Measurements from ENCODE around the gene NOC4L.
"Not testable (repeated sequence)": the region's sequence is repeated elsewhere in the genome, so short reads cannot be mapped to it uniquely, and the experiment has no call there.

Gene NOC4L

DNA sequence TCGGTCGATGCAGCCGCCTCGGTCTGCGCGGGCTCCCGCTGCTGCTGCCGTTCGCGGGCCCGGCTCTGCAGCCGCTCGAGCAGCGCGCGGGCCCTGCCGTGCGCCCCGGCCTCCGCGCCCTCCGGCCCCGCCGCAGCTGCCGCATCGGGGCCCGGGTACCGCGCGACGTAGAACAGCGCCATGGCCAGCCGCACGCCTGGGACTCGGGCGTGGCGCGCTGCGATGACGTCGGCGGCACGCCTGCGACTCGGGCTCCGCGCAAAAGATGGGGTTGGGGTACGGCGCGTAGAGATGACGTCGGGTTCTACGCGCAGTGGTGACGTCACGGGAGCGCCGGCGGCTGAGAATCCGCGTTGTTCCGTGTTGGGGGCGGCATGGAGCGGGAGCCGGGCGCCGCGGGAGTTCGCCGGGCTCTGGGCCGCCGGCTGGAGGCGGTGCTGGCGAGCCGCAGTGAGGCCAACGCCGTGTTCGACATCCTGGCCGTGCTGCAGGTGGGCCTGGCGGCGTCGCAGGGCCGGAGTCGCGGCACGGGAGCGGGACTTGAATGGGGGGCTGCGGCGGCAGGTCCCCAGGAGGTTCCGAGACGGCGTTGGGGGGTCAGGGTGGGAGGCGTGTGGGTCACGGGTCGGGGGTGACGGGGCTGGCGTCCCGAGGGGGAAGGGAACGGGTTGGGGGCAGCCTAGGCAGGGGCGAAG lies at the start of gene NOC4L, which contains the start of gene DDX51:
NOC4L (plus strand) TSS at position 343 of the 695 bp plus-strand sequence; CDS start at position 375, 32 bp downstream.
DDX51 (minus strand) TSS at position 205 of the 695 bp plus-strand sequence; CDS start at position 182, 23 bp downstream.
- DNase-seq = peak; percentile 41

DNA sequence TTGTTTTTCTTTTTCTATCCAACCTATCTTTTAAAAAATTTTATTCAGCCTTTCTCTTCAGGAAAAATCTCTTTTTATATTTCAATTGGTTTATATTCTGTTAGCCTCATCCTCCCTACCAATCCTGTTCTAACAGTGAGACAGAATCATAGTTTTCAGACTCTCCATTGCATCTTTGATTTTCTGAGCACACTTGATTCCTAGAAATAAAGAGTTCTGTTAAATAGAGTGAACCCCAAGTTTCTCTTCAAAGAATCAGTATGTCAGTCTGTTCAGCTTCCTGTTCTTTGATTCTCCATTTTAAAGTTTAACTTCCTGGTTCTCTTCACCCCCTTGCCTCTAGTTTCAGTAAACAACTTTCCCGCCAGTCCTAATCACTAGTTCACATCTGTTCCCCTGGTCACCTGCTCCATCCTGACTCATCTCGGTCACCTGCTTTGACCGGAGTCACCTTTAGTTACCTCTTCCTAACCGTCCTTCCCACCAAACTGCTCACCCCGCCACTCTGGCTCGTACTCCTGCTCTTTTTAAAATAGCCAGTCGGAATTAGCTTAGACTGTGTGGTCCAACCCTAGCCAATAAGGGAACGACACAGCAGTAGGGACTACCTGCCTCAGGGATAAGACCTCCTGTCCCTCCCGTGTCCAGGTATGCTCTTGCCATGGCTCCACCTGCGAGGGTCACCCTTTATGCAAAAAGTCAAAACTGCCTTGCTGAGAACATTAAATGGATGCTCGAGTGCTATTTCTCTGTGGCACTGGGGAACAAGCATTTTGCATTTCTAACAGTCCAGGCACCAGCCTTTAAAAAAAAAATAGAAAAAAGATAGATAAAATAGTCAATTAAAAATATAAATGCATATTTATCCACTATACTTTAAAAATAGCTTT lies 48.5 kb upstream of the NOC4L start:
- no peak for DNase-seq

DNA sequence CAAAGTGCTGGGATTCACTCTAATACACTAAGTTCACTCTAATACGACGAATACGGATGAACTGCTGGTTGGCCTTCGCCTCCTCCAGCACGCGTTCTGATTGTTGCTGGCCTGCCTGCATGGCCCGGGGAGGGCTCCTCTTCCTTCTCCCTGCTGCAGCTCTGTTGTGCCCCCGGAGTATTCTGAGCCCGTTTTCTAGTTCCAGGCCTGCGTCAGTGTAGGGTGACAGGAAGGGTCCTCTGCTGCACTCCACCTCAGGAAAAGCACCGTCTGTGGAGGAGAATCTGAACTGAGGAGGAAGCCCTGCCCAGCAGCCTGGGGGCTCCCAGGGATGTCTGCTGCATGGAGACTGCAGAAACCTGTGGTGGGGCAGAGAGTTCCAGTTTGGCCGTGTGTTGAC lies 44.5 kb upstream of the NOC4L start:
- no peak for DNase-seq

DNA sequence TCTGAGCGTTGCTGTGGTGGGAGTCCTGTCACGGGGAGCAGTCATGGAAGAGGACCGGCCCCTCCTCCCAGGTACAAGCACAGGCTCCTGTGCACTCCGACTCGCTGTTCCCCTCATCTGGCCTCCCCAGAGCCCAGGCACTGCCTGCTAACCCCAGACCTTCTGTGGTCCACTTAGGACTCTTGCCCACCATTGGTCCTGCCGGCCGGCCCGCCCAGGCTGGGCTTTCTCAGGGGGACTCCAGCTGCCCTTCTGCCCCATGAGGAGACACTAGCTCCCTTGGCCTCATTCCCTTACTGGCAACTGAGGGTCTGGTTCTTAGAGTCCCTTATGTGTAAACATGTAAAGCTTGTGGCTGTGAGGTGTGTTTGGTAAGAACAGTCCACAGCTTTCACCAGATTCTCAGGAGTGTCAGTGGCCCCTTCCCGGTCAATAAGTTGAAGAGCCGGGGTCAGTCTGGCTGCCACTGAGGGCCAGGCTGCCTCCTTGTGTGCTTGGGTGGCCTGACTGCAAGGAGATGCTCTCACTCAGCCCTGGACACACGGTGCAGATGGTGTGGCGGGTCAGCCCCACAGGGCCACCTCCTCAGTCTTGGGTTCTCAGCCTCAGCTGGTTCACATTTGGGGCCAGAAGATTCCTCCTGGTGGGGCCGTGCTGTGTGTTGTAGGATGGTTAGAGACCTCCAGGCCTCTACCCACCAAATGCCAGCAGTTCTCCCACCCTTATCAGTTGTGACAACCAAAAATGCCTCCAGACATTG lies 43.8 kb upstream of the NOC4L start:
- DNase-seq = no peak

DNA sequence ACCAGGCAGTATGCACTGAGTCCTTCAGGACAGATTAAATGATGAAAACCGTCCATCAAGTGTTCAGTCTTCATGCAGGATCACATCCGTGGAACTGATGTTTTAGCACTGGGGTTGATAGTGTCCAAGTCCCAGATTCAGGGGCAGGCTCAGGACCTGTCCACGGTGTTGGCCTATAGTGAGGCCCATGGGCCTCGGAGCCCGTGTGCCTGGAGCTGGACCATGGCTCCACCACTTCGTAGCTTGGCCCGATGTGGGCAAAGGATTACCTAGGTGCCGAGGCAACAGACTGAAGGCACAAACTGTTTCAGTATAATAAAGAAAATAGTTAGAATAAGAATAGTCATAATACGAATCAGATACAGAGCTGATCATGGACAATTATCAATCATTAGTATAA lies 42.0 kb upstream of the NOC4L start:
- DNase-seq = no peak

DNA sequence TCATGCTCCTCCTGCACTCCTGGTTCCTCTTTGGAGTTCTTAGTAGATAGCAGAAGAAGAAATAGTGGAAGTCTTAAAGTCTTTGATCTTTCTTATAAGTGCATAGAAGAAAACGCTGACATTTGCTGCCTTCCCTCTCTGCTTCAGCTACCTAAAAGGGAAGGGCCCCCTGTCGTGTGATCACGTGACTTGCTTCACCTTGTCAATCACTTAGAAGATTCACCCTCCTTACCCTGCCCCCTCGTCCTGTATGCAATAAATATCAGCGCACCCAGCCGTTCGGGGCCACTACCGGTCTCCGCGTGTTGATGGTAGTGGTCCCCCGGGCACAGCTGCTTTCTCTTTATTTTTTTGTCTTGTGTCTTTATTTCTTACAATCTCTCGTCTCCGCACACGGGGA lies 41.2 kb upstream of the NOC4L start:
- DNase-seq = not testable (repeated sequence)

DNA sequence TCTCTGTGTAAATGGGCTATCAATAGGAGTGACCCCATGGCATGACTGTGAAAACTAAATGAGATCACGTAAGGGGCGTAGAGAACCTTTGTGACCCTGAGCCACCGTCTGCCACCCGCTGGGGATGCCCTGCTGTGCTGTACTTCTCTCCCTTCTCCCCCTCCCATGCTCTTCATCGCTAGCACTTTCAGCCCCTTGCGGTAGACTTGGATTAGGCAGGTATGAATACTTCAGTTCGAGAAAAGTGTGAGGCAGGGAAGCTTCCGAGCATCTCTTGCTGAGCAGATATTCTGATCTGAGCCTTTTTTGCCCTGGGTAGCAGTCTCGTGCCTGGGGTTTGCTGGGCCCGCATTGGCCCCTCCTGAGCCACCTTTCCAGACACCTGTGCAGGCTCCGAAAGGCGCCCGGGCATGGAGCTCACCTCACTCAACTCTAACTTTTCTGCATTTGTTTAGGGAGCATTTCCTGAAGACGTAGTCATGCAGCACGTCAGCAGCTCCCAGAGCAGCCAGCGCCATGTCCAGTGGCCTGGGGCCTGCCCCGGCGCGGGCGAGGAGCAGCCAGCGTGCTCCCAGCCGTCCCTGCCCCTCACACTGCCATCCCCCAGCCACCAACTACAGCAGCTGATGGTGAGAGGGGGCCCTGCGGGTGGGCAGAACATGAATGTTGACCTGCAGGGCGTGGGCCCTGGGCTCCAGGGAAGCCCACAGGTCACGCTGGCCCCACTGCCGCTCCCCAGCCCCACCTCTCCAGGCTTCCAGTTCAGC lies 40.5 kb upstream of the NOC4L start:
- DNase-seq = no peak

DNA sequence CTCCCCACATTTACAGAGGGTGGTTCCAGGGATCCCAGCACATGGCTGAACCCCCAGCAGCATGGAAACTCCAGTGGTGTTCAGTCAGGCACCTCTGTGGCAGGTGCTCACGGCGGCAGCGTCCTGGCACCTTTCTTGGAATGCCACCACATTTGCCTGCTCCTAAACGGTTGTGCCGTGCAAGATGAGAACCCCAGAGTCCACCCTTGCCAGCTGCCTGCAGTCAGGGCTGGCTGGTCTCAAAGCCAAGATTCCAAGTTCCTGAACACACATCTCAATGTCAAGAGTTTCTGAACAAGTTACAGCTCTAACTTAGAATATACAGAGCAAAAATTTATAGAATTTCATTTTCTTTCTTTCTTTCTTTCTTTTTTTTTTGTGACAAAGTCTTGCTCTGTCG lies 38.8 kb upstream of the NOC4L start:
- DNase-seq = no peak

DNA sequence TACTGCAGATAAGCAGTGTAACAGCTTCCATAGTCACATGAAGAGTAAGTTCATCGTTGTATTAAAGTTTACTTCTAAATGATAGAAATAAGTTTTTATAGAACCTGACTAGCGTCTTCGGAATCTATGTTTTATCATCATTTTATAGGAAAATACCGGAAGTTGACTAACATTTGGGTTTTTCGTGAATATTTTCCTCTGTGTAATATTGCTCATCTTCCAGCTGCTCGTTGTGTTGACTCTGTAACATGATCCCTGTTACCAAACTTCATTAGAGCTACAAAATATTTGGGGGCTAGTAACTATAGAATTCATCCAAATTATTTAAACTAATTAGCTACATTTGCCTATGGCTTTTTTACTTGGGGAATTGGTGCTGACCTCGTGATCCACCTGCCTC lies 37.3 kb upstream of the NOC4L start:
- no peak for DNase-seq

DNA sequence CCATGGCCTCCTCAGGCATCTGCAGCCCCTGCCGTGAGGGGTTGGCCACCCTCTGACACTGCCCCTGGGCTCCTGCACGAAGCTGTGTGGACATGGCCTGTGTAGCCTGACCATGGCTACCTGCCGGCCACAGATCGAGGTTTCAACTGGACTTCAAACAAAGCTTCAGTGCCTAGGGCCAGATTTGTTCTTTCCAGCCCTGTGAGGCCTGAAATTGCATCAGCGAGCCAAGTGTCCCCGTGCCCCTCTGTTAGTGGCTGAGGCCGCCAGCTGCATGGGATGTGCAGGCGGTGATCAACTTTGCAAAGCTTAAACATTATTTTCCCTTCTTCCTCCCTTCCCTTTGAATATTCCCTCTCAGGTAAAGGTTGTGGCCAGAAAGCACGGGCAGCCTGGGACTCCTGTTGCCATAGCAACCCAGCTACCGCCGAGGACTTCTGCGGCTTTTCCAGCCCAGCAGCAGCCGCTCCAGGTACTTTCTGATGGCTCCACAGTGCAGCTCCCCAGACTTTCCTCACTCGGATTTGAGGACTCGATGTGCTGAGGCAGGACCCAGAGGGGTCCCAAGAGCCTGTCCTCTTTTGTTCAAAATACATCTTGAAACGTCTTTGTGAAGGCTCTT lies 35.9 kb upstream of the NOC4L start:
- DNase-seq = no peak

DNA sequence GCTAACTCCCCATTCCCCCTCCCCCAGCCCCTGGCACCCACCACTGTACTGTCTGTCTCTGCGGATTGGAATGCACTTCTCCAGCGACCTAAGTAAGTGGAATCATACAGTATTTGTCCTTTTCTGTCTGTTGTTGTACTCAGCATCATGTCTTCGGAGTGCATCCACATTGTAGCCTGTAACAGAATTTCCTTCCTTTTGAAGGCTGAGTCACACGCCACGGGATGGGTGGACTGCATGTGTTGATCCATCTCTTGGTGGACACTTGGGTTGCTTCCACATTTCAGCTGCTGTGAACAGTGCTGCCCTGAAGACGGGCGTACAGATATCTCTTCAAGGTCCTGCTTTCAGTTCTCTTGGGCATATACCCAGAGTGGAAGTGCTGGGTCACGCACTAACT lies 34.5 kb upstream of the NOC4L start:
- DNase-seq = no peak

DNA sequence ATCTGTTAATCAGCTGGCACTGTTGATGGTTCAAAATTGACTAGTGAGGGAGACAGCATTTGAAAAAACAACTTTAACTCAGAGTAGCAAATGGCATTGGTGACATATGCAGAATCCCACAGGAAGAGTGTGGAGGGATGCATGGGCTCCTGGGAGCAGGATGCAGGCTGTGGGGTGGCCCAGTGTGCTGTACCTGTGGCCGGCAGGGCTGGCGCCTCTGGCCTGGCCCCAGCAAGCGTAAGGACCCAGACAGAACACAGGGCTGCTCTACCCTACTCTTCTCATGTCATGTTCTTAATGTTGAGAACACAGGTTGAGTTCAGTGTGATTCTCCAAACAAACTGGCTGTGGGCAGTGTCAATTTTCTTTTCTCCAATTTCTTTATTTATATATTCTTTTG lies 33.6 kb upstream of the NOC4L start:
- DNase-seq = no peak

DNA sequence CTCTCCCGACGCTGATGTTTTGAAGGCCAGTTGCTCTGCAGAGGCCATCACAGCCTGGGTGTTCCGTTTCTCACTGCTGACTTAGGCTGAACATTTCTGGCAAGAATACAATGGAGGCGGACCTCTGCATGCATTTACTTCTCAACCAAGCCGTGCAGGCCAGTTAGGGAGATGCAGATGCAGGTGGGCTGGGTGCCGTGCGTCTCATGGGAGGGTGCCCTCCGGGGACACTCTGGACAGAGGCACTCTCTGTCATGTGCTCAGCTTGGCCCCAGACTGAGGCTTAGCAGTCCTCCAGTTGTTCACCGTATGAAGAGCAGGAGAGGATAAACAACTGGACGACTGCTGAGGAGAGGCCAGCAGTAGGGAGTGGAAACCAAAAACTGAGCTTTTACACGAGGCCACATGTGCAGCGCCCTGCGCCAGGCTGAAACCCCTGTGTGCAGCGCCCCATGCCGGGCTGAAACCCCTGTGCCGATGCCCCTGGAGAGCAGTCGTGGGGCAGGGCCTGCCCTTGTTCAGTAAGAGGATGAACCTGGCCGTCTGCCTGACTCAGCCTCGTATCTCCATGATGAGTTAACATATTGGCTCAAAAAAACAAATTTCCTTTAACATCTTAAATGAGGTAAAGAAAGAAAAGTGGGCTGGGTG lies 32.5 kb upstream of the NOC4L start:
- DNase-seq = no peak

DNA sequence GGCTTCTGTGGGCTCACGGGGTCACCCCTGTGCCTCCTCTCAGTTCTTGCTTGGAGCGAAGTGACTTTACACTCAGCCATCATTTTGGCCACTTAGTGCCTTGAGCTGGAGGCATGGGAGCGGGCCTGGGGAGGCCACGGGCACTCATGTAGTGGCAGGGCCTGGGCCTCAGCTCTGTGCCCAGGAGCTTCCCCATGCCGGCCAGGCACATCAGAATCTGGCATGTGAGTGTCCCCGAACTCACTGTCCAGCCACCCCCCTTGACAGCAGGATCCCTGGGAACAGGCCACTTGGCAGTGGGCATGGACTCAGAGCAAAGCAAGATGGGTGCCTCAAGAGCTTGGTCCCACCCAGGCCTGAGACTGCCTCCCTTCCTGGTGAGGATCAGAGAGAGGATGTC lies 29.6 kb upstream of the NOC4L start:
- no peak for DNase-seq

DNA sequence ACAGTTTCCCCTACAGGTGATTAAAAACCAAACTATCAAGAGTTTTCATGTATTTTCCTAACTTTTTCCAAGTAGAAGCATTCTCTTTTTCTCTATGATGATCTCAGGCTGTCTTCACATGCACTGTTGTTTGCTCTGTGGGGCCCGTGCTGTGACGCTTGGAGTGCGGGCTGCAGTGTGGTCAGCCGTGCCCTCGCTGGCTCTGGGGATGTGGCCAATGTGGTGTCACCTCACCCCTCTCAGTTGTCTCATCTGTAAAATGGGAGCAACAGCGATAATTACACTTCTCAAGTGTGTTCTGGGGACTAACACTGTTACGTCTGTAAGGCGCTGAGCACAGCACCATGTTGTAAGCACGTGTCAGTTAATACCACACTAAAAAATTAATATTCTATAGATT lies 28.8 kb upstream of the NOC4L start:
- DNase-seq = no peak

DNA sequence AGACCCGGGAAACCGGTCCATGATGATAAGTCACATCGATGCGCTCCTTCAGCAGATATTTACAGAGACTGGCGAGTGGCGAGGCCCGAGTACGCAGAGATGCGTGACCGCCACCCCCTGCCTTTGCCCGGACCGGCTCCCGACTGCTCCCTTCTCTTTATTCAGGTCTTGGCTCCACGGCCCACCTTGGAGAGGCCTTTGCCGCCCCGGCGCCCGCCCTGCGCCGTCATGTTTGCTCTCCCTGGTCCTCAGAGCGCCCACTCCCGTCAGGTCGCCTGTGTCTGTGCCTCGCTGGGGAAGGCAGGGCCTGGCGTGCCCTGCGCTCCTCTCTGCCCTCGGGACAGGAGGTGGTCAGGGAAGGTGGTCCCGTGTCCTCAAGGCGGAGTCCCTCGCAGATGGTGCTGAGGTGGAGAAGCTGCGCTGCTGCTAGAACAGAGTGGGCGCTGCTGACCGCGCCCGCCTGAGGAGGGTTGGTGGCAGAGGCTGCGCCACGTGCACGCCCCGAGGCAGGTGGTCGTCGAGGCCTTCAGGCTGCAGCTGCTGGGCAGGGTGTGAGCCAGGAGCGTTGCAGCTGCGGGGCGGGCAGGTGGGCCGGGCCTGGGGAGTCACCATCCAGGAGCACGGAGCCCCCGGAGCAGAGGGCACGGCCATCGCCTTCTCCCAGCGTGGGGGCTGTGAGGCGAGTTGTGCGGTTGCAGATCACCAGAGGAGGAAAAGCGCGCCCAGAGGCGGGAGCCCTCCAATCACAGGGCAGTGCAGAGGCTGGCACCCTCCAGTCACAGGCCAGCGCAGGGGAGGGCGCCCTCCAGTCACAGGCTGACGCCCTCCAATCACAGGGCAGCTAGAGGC lies 27.3 kb upstream of the NOC4L start:
- DNase-seq = no peak

DNA sequence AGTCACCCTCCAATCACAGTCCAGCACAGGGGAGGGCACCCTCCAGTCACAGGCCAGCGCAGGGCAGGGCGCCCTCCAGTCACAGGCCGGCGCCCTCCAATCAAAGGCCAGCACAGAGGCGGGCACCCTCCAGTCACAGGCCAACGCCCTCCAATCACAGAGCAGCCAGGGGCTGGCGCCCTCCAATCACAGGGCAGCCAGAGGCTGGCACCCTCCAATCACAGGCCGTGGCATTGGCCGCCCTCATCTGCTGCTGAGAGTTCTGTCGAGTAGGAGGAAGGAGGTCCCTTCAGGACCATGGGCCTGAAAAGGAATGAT lies 26.7 kb upstream of the NOC4L start:
- no peak for DNase-seq

DNA sequence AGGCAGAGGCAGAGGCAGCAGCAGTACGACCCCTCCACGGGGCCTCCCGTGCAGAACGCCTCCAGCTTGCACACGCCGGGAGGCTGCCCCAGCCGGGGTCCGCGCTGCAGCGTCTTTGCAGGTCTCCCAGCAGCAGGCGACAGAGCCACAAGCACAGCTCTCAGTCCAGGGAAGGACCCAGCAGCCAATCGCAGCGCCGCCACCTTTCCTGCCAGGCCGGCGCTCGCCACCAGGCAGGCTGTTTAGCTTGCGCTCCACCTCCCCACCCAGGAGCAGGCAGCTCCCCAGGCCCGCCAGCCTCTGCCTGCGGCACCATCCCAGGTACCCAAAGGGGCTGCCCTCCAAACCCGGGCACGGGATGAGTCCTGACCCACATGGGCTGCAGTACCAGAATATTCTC lies 25.4 kb upstream of the NOC4L start:
- DNase-seq = no peak

DNA sequence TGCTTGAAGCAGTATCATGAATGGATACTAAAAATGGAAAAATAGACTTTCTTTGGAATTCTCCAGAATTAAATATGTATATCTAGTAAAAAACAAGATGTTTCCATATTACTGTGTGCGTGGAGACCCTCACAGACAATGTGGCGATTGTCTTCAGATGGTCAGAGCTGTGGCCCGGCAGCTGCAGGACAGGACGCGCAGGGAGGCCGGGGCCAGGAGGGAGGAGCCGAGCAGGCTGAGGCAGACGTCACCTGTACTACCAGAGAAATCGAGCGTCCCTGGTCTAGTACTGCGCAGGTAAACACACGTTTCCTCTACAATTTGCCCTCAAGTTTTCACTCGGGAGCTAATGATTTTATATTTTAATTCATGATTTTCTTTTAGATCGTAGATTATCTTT lies 23.0 kb upstream of the NOC4L start:
- no peak for DNase-seq

DNA sequence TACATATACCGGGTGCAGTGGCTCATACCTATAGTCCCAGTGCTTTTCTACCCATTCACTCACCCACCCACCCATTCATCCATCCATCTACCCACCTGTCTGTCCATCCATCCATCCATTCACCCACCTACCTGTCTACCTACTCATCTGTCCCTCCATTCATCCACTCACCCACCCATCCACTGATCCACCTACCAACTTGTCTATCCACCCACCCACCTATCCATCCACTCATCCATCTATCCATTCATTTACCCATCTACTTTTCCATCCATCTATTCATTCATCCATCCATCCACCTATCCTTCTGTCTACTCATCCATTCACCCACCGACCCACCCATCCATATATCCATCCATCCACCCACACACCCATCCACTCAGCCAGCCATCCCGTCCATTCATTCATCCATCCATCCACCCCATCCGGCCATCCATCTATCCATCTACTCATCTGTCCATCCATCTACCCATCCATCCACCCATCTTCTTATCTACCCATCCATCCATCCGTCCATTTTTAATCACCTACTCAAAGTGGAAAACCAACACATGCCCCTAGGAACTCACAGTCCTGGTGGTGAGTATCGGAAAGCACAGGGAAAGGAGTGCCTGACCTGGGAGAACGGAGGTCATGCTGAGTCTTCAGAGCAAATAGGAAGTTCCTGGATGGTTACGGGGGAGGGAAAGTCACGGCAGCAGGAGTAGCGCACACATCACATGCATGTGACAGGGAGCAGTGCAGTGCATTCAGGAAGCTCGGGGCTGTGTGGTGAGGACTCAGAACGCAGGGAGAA lies 20.1 kb upstream of the NOC4L start:
- DNase-seq = no peak

Measured in DMS 273 treated with DMSO at 0.1 percent for 48 hours (cell line).